T1000 (cell line): ENCODE results near the gene COL5A3.
"Not testable (repeated sequence)": the region's sequence is repeated elsewhere in the genome, so short reads cannot be mapped to it uniquely, and the experiment has no call there.

ENCODE experiments used
- DNase-seq: peaks from one replicate; lab custom pipeline; 2025; ENCODE audit warnings: mixed read lengths; lab: John Stamatoyannopoulos, UW

The COL5A3 gene

DNA sequence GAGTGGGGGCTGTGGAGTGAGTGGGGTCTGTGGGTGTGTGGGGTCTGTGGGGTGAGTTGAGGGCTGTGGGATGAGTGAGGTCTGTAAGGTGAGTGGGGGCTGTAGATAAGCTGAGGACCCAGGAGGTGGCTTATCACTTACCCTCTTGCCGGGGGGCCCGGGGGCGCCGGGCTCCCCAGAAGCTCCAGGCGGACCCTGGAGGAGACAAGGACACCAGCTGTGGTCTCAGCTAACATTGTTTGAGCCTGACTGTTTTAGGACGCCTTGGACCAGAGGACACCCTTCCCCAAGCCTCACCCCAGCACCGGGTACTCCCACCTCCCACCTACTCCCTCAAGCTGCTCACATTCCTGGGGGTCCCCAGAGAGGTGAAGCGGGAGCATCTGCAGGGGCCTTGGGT is 39.8 kb downstream of the COL5A3 start:
- DNase-seq = no peak

DNA sequence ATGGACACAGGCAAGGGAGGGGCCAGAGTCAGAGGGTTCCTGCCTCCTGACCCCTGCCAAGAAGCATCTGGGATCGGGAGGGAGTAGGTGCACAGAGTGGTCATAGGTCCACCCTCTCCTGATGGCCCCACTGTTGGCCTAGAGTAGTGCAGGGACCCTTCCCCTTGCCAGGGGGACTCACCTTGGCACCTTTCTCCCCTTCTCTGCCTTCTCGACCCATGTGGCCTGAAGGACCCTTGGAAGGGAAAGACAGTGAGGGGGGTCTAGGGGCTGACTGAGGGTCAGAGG is 40.7 kb downstream of the COL5A3 start:
- DNase-seq = no peak

DNA sequence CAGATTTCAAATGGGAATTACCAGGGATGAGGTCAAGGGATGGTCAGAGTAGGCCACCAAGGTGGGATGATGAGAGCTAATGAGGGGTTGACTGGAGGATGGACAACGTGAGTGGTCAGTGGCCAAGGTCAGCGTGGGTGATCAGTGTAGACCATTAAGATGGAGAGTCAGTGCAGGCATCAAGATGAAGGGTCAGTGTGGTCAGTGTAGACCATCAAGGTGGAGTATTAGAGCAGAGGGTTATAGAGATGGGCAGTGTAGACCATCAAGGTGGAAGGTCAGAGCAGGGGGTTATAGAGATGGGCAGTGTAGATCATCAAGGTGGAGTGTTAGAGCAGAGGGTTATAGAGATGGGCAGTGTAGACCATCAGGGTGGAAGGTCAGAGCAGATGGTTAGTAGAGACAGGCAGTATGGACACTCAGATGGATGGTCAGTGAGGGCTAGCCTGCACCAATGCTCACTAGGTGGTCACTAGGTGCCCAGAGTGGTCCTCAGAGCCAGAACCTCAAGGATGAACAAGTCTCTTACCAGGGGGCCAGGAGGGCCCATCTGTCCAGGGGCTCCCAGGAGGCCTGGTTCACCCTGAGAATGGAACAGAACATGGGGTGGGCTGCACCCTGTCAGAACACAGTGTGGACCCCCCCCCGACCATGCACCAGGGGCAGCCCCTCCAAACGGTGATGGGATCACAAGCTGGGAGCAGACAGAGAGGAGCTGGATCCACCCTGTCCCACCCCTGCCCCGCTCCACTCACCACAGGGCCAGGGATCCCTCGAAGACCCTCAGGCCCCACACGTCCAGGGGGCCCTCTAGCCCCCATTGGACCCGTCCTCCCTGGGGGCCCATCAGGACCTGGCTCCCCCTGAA is 41.2 kb downstream of the COL5A3 start:
- no peak for DNase-seq

DNA sequence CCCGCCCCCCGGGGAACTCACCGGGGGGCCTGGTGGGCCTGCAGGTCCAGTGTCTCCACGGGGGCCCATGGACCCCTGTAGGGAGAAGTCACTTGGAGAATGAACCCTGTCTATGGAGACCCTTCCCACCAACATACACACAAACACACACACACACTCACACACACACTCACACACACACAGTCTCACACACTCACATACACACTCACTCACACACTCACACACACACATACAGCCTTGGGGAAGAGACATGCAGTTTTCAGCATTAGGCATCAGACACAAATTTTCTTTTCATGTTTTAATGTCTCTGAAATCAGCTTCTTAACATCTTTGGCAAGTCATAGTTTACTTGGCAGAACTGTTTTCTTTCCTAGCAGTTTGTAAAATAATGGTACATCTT is 43.0 kb downstream of the COL5A3 start:
- DNase-seq = no peak

DNA sequence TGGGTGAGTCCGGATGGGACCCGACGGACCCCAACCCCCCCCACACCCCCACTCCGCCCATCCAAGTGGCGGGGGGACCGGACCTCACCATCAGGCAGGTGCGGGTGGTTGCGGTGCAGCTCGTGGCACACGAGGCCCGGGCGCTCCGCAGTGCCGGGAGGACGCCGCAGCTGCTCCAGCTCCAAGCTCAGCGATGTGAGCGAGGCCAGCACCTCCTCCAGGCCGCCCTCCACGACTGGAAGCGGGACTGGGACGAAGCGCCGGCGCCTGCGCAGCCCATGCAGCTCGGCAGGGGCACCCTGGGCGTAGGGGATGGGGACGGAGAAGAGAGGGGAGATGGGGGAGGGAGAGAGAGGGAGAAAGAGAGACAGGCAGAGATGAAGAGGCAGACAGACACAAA is 43.9 kb downstream of the COL5A3 start:
- DNase-seq = no peak

DNA sequence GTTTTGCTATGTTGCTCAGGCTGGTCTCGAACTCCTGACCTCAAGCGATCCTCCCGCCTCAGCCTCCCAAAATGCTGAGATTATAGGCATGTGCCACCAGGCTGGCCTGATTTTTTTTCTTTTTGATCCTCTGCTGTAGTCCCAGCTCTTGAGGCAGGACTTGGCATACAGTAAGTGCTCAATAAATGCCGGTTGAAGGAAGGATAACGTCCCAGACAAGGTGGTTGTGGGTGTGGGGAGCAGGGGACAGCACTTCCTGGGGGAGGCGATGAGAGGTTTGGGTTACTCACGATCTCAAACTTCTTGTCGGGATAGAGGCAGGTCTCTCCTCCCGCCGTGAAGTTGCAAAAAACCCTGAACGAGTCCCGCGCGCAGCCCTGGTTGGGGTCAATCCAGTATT is 44.3 kb downstream of the COL5A3 start:
- DNase-seq = no peak

DNA sequence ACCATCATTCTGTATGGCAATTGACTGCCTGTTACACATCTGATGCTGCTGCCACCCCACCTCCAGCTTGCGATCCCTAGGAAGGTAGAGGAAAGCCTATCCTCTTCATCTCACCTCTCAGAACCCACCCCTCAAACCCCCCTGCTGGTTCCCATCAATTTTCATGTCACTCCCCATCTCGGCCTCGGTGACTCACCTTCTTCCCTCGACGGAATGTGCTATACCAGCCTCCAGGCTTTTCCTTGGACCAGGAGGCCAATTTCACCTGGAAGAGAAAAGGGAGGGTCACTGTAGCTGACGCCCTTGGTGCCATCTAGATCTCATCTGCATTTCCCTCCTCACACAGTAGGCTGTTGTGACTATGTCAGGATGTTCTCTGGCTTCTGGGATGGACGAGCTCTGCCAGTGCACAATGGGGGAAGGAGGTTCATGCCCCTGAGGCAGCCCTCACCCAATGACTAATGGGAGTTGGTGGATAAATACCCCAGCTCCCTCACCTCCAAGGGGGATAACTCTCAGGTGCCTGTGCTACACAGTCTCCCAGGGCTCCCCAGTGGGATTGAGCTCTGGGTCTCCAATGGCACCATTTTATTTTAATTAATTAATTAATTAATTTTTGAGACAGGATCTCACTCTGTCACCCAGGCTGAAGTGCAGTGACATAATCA is 47.5 kb downstream of the COL5A3 start:
- no peak for DNase-seq

DNA sequence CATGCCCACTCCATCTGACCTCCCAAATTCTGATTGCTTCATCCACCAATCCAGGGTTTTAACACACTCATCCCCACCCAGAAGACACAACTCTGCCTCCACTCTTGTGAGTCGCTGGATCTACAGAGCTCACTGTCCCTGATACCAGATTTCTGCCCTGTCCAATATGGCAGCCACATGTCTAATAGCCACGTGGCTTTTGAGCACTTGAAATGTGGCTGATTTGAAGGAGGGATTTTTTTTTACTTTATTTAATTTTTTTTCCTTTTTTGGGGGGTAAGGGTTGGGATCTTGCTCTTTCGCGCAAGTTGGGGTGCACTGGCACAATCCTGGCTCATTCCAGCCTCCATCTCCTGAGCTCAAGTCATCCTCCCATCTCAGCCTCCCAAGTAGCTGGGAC is 49.2 kb downstream of the COL5A3 start:
- no peak for DNase-seq

DNA sequence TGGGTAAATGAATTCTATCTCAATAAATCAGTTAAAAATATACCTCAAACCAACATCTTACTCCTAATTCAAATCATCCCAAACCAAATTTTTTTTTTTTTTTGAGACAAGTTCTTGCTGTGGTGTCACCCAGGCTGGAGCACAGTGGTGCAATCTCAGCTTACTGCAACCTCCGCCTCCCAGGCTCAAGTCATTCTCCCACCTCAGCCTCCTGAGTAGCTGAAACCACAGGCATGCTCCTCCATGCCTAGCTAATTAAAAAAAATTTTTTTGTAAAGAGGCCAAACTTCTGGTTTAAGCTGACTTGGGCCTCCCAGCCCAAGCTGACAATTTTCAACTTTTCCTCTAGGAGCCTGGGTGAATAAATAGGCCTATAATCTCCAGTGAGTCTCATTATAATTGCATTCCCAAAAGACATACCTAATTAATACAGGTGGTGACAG is 51.9 kb downstream of the COL5A3 start:
- DNase-seq = no peak

DNA sequence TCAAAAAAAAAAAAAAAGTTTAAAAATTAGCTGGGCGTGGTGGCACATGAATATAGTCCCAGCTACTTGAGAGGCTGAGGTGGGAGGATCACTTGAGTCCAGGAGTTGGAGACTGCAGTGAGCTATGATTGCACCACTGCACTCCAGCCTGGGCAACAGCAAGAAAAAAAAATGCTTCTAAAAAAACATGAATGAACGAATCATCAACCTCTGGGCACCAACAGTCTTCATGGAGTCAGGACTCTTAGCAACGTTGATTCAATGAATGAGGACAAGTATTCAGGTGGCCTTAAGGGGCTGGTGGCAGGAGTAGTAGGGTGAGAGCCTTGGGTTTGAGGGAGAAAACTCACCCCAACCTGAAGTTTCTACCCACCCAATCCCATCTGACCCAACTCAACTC is 53.3 kb downstream of the COL5A3 start:
- no peak for DNase-seq

DNA sequence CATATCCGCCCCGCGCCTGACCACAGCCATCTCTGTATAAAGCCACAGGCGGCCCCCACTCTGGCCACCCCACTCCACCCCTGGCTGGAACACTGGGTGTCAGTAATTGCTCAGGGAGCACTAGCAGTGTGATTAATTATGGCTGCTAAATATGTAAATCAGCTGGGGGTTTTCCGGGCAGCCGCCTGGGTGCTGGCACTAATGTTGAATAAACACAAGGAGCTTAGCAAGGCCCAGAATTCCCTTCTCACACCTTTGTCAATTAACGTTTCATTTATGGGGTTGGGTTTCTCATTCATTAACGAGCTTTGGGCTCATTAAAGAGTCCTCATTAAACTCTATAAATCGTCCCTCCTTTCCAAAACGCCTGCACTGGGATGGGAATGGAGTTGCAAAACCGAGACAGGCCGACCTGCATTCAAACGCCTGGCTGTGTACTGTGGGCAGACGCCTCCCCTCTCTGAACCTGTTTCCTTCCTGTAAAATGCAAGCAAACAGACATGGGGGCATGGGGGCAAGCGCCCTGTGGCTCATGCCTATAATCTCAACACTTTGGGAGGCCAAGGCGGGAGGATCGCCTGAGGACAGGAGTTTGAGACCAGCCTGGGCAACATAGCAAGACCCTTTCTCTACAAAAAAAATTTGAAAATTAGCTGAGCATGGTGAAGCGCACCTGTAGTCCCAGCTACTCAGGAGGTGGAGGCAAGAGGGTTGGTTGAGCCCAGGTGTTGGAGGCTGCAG is 56.3 kb downstream of the COL5A3 start:
- no peak for DNase-seq

DNA sequence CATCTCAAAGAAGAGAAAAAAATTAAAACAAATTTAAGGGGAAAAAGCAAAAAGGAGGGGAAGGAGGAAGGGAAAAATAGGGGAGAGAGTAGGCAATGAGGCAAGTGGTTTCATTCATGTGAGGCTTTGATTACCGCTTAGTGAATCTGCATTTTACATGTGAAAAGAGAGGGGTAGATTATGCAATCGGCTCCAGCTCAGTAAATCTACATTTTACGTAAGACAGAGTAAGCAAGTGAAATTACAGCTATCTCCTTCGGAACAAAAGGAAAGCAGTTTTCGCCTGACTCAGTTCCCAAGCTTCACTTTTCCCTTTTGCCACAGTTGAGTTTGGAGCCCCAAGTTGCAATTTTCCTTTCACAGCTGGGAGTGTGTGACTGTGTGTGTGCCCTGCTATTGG is 58.0 kb downstream of the COL5A3 start:
- no peak for DNase-seq

DNA sequence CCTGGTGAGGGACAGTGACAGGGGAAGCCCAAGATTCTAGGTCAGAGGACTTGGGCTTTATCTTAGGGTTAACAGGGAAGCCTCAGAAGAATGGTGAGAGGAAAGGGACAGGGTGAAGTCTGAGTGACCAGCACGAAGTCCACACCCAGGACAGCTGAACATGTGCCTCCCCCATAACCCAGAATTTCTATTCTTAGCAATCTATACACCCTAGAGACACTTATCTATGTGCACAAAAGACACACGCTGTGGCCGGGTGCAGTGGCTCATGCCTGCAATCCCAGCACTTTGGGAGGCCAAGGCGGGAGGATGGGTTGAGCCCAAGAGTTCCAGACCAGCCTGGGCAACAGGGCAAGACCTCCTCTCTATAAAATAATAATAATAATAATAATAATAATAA is 62.9 kb downstream of the COL5A3 start:
- no peak for DNase-seq

DNA sequence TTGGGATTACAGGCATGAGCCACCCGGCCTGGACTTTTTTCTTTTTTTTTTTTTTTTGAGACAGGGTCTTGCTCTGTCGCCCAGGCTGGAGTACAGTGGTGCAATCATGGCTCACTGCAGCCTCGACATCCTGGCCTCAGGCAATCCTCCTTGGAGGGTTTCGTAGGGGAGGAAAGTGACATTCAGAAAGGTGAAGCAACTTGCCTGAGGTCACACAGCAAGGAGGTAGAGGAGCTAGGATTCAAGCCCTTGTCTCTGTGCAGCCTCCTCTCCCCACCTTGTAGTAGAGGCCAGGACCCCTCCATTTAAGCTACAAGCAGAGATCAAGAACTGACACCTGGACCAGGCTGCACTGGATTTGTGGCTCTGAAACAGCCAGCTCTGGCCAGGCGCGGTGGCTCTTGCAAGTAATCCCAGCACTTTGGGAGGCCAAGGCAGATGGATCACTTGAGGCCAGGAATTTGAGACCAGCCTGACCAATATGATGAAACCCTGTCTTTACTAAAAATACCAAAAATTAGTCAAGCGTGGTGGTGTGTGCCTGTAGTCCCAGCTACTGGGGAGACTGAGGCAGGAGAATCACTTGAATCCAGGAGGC is 63.7 kb downstream of the COL5A3 start:
- not testable (repeated sequence) for DNase-seq

DNA sequence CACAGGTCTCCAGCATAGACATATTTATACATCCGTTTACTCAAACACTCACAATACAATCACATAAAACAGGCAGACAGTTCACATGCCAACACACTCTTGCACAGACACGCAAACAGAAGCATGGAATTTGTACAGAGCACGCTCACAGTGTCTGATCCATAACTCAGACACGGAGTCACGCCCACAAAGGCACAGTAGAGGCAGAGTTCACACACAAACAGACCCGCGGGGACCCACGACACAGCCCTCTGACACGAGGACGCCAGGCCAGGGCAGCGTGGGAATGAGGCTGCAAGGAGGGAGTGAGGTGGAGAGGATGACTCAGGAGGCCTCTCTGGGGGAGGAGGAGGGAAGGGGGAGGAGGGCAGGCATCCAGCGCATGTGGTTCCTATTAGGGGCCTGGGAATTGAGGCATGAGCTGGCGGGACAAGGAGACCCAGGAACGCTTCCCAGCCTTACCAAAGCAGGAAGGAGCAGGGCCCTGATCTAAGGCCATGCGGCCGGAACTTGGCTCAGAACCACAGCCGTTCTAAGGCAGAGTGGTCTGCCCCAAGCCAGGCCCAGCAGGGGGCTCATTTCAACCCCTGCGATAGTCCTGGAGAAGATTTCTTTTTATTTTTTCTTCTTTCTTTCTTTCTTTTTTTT is 64.9 kb downstream of the COL5A3 start:
- no peak for DNase-seq

DNA sequence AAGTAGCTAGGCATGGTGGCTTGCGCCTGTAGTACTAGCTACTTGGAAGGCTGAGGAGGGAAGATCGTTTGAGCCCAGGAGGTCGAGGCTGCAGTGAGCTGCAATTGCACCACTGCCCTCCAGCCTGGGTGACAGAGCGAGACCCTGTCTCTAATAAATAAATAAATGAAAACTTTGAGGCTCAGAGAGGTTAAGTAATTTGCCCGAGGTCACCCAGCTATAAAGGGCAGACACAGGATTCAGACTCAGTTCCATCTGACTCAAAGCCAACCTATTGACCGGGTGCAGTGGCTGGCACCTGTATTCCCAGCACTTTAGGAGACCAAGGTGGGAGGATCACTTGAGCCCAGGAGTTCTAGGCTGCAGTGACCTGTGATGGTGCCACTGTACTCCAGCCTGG is 66.6 kb downstream of the COL5A3 start:
- no peak for DNase-seq

DNA sequence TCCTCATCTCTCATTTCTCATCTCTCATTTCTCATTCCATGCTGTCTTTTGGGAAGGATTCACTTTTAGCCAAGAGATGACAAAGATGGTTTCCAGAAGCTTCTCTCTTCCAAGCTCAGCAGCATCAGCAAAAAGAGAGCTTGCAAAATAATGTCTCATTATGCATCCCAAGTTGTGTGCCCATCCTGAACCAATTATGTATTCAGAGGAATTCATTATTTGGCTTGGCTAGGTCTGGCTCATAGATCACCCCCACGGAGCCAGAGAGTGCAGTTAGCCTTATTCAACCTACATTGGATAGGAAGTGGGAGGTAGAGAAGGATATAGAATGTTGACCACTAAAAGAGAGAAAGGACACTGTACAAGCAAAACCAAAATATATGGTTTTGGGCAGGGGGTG is 68.6 kb downstream of the COL5A3 start:
- no peak for DNase-seq

DNA sequence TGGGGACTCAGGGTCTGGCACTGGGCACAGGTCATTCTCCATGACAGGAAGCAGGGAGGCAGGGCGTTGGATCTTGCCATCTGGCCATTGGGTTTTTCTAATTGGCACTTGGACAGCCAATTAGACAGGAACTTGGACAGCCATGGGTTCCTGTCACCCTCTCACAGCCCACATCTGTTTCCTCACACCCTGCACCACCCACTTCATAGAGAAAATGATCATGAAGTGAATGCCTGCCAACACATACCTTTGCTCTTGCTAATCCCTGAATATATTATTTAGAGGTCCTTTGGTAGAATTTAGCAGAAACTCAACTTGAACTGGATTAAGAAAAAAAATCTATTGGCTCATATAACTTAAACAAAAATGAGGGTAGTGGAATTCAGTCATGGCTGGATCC is 69.1 kb downstream of the COL5A3 start:
- no peak for DNase-seq

DNA sequence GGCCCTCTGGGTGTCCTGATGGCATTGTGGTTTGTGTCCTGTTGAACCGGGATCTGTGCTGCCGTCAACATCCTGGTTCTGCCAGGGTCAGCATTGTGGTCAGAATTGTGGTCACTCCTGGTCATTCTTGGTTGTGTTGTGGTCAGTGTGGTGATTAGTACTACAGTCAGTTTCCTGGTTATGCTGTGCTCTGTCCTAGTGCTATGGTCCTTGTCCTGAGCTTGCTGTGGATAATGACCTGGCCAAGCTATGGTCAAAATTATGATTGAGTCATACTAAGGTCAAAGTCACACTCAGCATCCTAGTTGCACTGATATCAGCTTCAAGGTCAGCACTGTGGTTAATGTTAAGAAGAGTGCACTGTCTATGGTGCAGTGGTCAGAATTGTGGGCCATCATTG is 69.5 kb downstream of the COL5A3 start:
- DNase-seq = no peak

DNA sequence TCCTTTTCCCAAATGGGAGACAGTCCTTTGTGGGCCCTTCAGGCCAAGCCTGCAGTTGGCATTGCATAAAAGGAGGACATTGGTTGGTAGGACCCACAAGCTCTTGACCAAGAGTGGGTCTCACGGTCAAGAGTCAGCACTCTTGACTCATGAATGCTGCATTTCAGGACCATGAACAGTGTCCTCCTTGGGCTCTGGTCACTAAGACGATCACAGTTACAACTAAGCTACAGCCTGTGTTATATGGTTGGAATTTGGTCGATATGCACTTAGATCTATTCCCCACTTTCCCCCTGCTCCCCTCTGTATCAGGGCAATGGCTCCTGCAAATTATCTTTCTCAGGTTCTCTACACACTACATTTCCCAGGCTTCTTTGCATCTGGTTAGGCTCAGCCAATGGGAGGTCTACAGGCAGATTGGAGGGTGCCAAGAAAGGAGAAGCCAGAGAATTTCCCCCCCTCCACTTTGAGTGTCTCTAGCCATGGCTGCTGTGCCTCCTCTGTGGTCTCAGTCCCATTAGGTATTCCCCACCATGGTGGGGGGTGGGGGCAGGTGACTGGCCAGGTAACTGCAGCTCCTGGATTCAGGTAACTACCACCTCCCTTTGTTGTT is 70.9 kb downstream of the COL5A3 start:
- DNase-seq = no peak

DNA sequence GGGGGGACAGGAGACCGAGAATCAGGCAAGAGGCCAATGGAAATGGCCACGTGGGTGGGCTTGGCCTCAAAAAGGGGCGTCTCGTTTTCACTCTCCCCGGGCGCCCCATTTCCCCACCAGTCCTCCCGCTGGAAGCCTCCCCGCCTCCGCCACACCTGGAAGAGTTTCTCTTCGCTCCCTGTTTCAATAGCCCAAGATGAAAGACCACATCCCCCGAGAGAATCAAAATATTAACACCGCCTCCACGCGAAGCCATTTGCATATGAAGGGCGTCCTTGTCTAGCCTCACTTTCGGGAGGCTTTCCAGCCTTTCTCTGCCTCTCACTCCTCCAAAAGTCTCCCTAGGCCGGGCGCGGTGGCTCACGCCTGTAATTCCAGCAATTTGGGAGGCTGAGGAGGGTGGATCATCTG is 73.3 kb downstream of the COL5A3 start:
- DNase-seq = no peak
